GDM1 (cell line): ENCODE data around the gene CCDC28A.

Experiments
- DNase-seq: peaks from one replicate; lab custom pipeline; 2025; lab: John Stamatoyannopoulos, UW

CCDC28A gene

GRCh38 chr6:138795809-138796603 lies 22.4 kb downstream of the CCDC28A start, which contains the start of gene ECT2L:
ECT2L (plus strand) TSS chr6:138796087; CDS start chr6:138813275, 17,188 bp downstream.
- no peak for DNase-seq

DNA sequence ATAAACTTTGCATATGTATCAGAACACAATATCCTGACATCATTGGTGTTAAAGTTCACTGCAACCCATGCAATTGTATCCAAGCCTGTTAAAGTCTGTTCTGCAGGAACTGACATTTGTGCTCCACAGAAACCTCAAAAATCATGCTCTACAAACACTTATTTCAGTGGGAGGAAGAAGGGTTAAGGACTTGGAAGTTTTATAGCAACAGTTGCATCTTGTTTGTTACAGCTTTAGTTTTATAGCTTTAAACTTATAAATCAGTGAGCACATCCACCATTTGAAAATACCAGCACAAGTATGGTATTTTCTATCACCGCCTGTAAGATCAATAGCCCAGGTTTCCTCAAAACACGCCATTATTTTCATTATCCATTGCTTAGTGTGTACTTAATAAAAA lies 23.2 kb downstream of the CCDC28A start:
- DNase-seq = no peak

DNA sequence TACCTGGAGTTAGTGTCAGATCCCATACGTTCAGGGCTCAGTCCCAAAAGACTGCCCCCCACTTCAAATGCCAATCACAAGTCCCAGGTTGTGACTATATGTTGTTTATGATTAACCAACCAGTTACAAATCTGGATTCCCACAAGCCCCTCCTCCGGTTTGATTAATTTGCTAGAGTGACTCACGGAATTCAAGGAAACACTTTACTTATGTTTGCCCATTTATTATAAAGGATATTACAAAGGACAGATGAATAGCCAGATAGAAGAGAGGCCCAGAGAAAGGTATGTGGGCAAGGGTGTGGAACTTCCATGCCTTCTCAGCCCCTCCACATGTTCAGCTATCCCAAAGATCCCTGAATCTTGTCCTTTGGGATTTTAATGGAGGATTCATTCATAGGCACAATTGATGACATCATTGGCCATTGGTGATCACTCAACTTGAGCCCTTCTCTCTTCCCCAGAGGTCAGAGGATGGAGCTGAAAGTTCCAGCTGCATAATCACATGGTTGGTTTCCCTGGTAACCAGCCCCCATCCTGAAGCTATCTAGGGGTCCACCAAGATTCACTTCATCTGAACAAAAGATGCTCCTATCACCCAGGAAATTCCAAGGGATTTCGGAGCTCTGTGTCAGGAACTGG lies 24.4 kb downstream of the CCDC28A start:
- no peak for DNase-seq

- no peak for DNase-seq
Observed at GRCh38 chr6:138800377-138801150, 27.0 kb downstream of the CCDC28A start.

- no peak for DNase-seq
Observed at GRCh38 chr6:138803331-138803730, 29.8 kb downstream of the CCDC28A start.

GRCh38 chr6:138803861-138804260 lies 30.3 kb downstream of the CCDC28A start:
- DNase-seq = no peak

- no peak for DNase-seq
Observed at GRCh38 chr6:138805016-138805765, 31.6 kb downstream of the CCDC28A start.

- no peak for DNase-seq
Observed at GRCh38 chr6:138806889-138807288, 33.3 kb downstream of the CCDC28A start.

- DNase-seq = no peak
Observed at GRCh38 chr6:138809677-138810076, 36.1 kb downstream of the CCDC28A start.

GRCh38 chr6:138811866-138812265 lies 38.3 kb downstream of the CCDC28A start:
- no peak for DNase-seq

- DNase-seq = no peak
Observed at GRCh38 chr6:138814179-138814834, 40.7 kb downstream of the CCDC28A start.

DNA sequence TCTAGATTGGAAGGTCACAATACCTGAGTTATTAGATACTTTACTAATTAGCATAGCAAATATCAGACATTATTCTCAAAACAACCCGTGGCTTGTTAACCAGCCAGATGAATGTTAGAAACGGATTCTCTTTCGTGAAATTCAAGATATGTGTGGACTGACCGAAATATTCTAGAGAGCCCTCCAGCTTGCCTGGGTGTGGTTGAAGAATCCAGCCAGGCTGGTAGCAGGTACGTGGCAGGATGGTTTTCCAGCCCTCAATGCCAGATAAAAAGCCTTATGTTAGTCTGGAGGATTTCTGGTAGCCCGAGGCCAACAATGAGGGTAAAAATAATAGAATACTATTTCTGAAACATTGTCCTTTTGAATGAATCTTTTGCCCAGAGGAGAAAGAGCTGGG lies 41.7 kb downstream of the CCDC28A start:
- no peak for DNase-seq

DNA sequence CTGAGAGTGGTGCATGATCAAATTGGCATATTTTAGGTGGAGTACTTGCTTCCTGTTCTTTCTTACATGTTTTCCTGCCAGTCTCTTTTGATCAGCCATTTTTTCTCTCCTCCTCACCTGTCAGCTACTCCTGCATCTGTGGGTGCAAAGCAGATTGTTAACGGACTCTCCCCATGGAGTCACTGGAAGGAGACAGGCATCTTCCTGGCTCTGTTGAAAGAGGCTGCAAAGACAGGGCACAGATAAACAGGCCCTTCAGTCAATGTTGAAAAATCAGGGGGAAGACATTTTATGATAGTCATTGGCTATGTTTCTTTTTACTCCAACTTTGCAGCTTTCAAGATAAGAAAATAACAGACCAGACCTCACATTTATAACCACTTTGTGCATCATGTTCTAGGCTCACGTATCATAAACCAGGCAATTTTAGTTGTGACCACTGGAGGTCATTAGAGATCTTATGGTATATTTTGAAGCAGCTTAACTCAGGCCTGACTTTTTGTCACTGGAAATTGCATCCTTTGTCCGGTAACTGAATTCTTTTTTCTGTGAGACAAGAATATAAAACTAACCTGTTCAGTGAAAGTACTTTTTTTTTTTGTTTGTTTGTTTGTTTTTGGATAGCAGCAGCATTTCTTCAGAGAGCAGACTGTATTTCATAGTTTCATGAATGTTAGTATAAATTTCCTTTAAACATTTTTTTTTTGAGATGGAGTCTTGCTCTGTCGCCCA lies 42.4 kb downstream of the CCDC28A start:
- peak; percentile 18 for DNase-seq

GRCh38 chr6:138817799-138818198 lies 44.2 kb downstream of the CCDC28A start:
- no peak for DNase-seq

DNA sequence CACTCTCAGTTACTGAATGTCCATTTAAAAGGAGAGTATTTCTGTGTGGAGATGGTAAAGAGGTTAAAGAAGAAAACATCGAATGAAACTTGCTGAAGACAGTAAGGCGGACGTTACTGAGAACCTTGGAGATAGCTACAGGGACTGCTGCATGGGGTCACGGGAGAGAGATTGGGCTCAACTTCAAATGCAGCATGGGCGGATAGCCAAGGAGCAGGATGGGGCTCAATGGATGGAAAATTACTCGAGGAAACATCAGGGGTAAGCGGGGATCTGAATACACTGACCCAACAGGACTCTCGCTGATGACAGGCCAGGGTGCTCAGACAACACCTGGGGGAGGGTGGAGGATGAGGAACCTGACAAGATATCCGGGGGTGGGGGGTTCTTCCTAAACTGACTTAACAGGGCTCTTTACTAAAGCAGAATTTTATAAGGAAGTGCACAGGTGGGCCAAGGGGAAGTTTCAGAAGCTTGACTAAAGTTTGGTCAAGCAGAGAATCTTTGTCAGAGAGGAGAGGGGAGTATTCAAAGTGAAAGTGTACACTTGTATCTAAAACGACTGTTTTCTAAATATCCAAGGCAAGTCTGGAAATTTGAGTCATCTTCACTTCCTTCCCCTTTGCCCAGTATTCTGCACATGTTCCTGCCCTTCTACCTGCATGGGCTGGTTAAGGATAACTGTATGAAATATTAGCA lies 45.1 kb downstream of the CCDC28A start:
- no peak for DNase-seq

GRCh38 chr6:138821519-138821918 lies 48.0 kb downstream of the CCDC28A start:
- DNase-seq = no peak

- DNase-seq = no peak
Observed at GRCh38 chr6:138824482-138825144, 51.0 kb downstream of the CCDC28A start.

DNA sequence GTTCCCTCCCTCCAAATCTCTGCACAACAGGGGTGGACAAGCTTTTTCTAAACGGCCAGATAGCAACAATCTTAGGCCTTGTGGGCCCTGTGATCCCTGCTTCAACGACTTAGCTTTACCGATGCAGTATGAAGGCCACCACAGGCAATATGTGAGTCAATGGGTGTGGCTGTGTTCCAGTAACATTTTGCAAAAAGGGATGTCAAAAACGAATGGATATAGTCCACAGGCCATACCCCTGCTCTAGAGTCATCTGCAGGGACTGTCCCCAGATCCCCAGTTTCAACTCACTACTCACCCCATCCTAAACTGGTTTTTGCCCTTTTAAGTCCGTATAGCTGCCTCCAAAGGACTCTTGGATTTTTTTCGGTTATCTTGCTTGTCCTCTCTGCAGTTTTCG lies 56.7 kb downstream of the CCDC28A start:
- no peak for DNase-seq

- DNase-seq = no peak
Observed at GRCh38 chr6:138832182-138832581, 58.6 kb downstream of the CCDC28A start.
